ENCODE results near the gene LATS1. TPM values are rescaled to one million over a fixed set of nuclear protein-coding genes. Genes with fewer than 3 reads are reported as not detected.
"Not testable (repeated sequence)": the region's sequence is repeated elsewhere in the genome, so short reads cannot be mapped to it uniquely, and the experiment has no call there.

Gene LATS1
- total and polyA plus RNA-seq, 8 donors, result 25.6 to 34.1 (median 32.6) TPM

- intact Hi-C loops (cut with DNase I), result no loop called here
- Histone ChIP-seq H3K36me3 (peaks cover 0 to 16% of the 10 kb centered on the region in 2 donors), H3K4me1 (peaks cover 5 to 75% of the 10 kb centered on the region in 2 donors), H3K27ac (peak overlapping the region in 1 of 2 donors; percentile 9), H3K4me3 (no peak overlapping the region), H3K27me3 (no peaks in the 10 kb centered on the region), H3K9me3 (no peaks in the 10 kb centered on the region)
- ATAC-seq, result no peak
- no peak for DNase-seq
- no peak for TF ChIP-seq CTCF (IDR thresholded peaks at IDR 0.05)
These were observed 38.3 kb upstream of the LATS1 start for GRCh38 chr6:149756261-149756636.

- DNase-seq, result no peak
- intact Hi-C loops (cut with DNase I), result no loop called here
- no peaks in the 10 kb centered on the region for H3K9me3 ChIP-seq
- TF ChIP-seq CTCF (IDR thresholded peaks at IDR 0.05), result no peak
- H3K36me3 ChIP-seq, result peaks cover 0 to 15% of the 10 kb centered on the region in 2 donors
- no peak overlapping the region for H3K4me3 ChIP-seq
- H3K4me1 ChIP-seq, result peaks cover 5 to 76% of the 10 kb centered on the region in 2 donors
- H3K27ac ChIP-seq, result peak overlapping the region in 1 of 2 donors; percentile 9
- no peaks in the 10 kb centered on the region for H3K27me3 ChIP-seq
- peak; percentile 78 for ATAC-seq
These were observed 37.7 kb upstream of the LATS1 start for GRCh38 chr6:149755300-149756260.

GRCh38 chr6:149754548-149754947 is 36.6 kb upstream of the LATS1 start:
- no peak for TF ChIP-seq CTCF (IDR thresholded peaks at IDR 0.05)
- H3K9me3 ChIP-seq, result no peaks in the 10 kb centered on the region
- no peak for DNase-seq
- H3K27me3 ChIP-seq, result no peaks in the 10 kb centered on the region
- no peak for ATAC-seq
- peaks cover 0 to 8% of the 10 kb centered on the region in 2 donors for H3K36me3 ChIP-seq
- intact Hi-C loops (cut with DNase I), result no loop called here
- no peak overlapping the region for H3K4me3 ChIP-seq
- no peak overlapping the region for H3K27ac ChIP-seq
- peaks cover 5 to 71% of the 10 kb centered on the region in 2 donors for H3K4me1 ChIP-seq

GRCh38 chr6:149753374-149753637 is 35.4 kb upstream of the LATS1 start:
- H3K36me3 ChIP-seq; H3K27me3 ChIP-seq; ATAC-seq; DNase-seq; intact Hi-C loops (cut with DNase I); H3K4me3 ChIP-seq; H3K9me3 ChIP-seq: not testable (repeated sequence)
- Histone ChIP-seq H3K27ac (peak overlapping the region in 1 of 2 donors; percentile 54), H3K4me1 (peaks cover 5 to 75% of the 10 kb centered on the region in 2 donors)

GRCh38 chr6:149752600-149753373 is 34.9 kb upstream of the LATS1 start:
- Histone ChIP-seq H3K27me3 (no peaks in the 10 kb centered on the region), H3K36me3 (peaks cover 0 to 8% of the 10 kb centered on the region in 2 donors), H3K4me3 (no peak overlapping the region), H3K9me3 (no peaks in the 10 kb centered on the region), H3K4me1 (peaks cover 5 to 80% of the 10 kb centered on the region in 2 donors), H3K27ac (peak overlapping the region in 1 of 2 donors; percentile 54)
- no peak for TF ChIP-seq CTCF (IDR thresholded peaks at IDR 0.05)
- intact Hi-C loops (cut with DNase I), result no loop called here
- DNase-seq, result no peak
- ATAC-seq, result no peak

GRCh38 chr6:149751920-149752319 is 34.0 kb upstream of the LATS1 start:
- Histone ChIP-seq H3K4me1 (peaks cover 5 to 78% of the 10 kb centered on the region in 2 donors), H3K27ac (peak overlapping the region in 1 of 2 donors; percentile 54)
- H3K9me3 ChIP-seq; H3K4me3 ChIP-seq; intact Hi-C loops (cut with DNase I); H3K36me3 ChIP-seq; ATAC-seq; DNase-seq; H3K27me3 ChIP-seq: not testable (repeated sequence)
